HG02763 (cell line): Measurements from ENCODE around the gene ATP6AP1.

Experiments
- ATAC-seq: cut with Tn5 transposase; IDR thresholded peaks from one replicate; pipeline ENCODE4 v1.9.1; 2021; ENCODE audit warnings: mild to moderate bottlenecking, moderate library complexity; ENCODE audit not compliant: unreplicated experiment

ATP6AP1 gene

GRCh38 chrX:154446430-154446829, 18.0 kb downstream of the ATP6AP1 start:
- no peak for ATAC-seq

GRCh38 chrX:154448484-154448883, 20.0 kb downstream of the ATP6AP1 start:
- no peak for ATAC-seq

- no peak for ATAC-seq
Measured at GRCh38 chrX:154449618-154450017, 21.1 kb downstream of the ATP6AP1 start.

GRCh38 chrX:154450312-154450711, 21.8 kb downstream of the ATP6AP1 start:
- no peak for ATAC-seq

GRCh38 chrX:154452823-154453222, 24.3 kb downstream of the ATP6AP1 start:
- ATAC-seq: no peak

GRCh38 chrX:154457491-154458115, 29.1 kb downstream of the ATP6AP1 start:
- peak; percentile 43 for ATAC-seq

- ATAC-seq: peak; percentile 52
Measured at GRCh38 chrX:154458116-154458953, 29.9 kb downstream of the ATP6AP1 start, which contains the start of gene PLXNA3. PLXNA3 (plus strand) TSS chrX:154458281; CDS start chrX:154460184, 1,903 bp downstream.

- no peak for ATAC-seq
Measured at GRCh38 chrX:154458954-154459778, 30.7 kb downstream of the ATP6AP1 start.

GRCh38 chrX:154459832-154460231, 31.4 kb downstream of the ATP6AP1 start:
- no peak for ATAC-seq

- no peak for ATAC-seq
Measured at GRCh38 chrX:154460326-154460725, 31.8 kb downstream of the ATP6AP1 start.

GRCh38 chrX:154462396-154462795, 33.9 kb downstream of the ATP6AP1 start:
- no peak for ATAC-seq

- ATAC-seq: no peak
Measured at GRCh38 chrX:154463611-154464220, 35.2 kb downstream of the ATP6AP1 start.

- ATAC-seq: no peak
Measured at GRCh38 chrX:154464806-154465365, 36.4 kb downstream of the ATP6AP1 start.

- no peak for ATAC-seq
Measured at GRCh38 chrX:154465601-154466000, 37.1 kb downstream of the ATP6AP1 start.

GRCh38 chrX:154466036-154466435, 37.6 kb downstream of the ATP6AP1 start:
- no peak for ATAC-seq

- no peak for ATAC-seq
Measured at GRCh38 chrX:154466907-154467306, 38.4 kb downstream of the ATP6AP1 start.

- no peak for ATAC-seq
Measured at GRCh38 chrX:154467556-154467955, 39.1 kb downstream of the ATP6AP1 start.

GRCh38 chrX:154468217-154468616, 39.7 kb downstream of the ATP6AP1 start:
- ATAC-seq: no peak

GRCh38 chrX:154469114-154469513, 40.6 kb downstream of the ATP6AP1 start:
- ATAC-seq: no peak

GRCh38 chrX:154469880-154470279, 41.4 kb downstream of the ATP6AP1 start:
- no peak for ATAC-seq

GRCh38 chrX:154470434-154470833, 42.0 kb downstream of the ATP6AP1 start:
- ATAC-seq: no peak
